GM19025 (cell line): ENCODE measurements around the gene SSBP2.
"Not testable (repeated sequence)": the region's sequence is repeated elsewhere in the genome, so short reads cannot be mapped to it uniquely, and the experiment has no call there.

ENCODE experiments used
- ATAC-seq: cut with Tn5 transposase; IDR thresholded peaks from one replicate; pipeline ENCODE4 v1.9.1; 2021; ENCODE audit warnings: mild to moderate bottlenecking, low read depth, moderate library complexity; ENCODE audit not compliant: unreplicated experiment

The SSBP2 gene

GRCh38 chr5:81486711-81487110 lies 264.2 kb downstream of the SSBP2 start:
- ATAC-seq = no peak

DNA sequence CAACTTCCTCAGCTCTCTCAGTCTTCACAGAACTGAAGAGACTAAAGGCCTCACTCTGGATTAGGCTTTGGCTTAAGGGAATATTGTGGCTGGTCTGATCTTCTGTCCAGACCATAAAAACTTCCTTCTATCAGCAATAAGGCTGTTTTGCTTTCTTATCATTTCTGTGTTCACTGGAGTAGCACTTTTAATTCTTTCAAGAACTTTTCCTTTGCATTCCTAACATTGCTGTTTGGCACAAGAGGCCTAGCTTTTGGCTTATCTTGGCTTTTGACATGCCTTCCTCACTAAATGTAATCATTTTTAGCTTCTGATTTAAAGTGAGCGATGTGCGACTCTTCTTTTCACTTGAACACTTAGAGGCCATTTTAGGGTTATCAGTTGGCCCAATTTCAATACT lies 268.3 kb downstream of the SSBP2 start:
- ATAC-seq = no peak

GRCh38 chr5:81473395-81473794 lies 277.5 kb downstream of the SSBP2 start:
- not testable (repeated sequence) for ATAC-seq

GRCh38 chr5:81469676-81470075 lies 281.2 kb downstream of the SSBP2 start:
- no peak for ATAC-seq

DNA sequence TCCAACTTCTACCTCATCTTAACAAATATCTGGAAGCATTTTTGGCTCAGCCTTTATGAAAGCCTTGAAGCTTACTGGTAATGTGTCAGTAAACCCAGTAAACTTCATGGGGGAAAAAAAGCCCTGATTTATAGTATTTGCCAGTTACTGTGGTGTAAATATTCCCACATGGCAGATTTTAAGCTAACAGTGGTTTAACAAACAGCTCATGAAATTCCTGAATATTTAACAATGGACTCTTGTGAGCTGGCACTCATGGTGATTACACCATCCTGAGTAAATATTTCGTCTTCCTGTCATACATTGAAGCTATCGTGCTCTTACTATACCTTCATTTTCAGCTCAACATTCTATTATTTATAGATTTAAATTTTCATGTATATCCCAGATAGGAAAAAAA lies 300.0 kb downstream of the SSBP2 start:
- no peak for ATAC-seq

DNA sequence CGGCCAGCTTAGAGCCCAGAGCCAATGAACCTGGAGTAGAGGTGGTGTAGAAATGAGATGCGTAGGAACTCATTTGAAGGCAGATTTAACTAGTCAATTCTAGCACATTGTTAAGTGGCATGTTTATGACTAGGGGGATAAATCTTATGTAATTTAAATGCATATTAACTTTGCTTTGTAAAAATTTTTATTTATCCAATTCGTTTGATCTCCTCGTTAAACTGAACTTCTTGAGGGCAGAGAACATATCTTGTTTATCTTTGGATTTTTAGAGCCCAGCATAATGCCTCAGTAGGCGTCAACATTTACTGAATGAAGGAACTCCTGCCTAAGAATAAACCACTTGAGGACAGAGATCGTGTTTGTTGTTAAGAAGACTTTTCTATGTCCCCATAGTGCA lies 315.9 kb downstream of the SSBP2 start:
- ATAC-seq = no peak

GRCh38 chr5:81429985-81430384 lies 320.9 kb downstream of the SSBP2 start:
- no peak for ATAC-seq

GRCh38 chr5:81429363-81429762 lies 321.5 kb downstream of the SSBP2 start:
- ATAC-seq = no peak

GRCh38 chr5:81428861-81429260 lies 322.0 kb downstream of the SSBP2 start:
- ATAC-seq = no peak

DNA sequence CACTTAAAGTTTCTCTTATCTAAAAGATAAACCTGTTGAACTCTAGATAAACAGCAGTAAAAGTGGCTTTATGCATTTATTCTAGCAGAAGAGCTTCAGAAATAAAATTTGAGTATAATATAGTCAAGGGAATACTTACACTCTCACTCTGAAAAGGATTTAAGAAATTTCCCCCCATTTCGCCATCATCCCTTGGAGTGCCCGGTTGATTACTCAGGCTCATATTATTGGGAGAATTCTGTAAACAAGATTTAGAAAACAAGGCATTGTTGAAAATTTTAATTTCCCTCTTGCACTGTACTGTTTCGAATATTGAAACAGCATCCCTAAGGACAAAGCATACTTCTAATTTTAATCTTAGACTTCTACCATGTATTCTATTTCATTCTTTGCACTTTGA lies 322.5 kb downstream of the SSBP2 start:
- no peak for ATAC-seq

- ATAC-seq = no peak
These were observed 323.3 kb downstream of the SSBP2 start for GRCh38 chr5:81427566-81427965.

GRCh38 chr5:81426359-81427030 lies 324.4 kb downstream of the SSBP2 start:
- ATAC-seq = no peak

DNA sequence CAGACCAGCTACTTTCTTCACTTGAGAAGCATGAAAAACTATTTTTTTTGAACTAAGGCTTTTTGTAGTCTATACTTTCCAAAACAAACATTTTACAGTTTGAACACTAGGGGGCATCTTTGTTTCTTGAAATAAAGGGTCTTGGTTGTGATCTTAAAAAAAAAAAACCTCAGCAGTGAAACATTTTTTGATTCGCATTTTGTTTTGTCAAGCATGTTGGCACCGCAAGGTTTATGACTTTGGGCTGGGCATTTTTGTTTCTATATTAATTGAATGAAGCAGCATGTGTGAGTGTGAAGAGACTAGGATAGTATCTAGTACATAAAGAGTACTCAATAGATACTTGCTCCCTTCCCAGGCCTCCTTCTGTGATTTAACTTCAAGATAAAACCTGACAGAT lies 325.3 kb downstream of the SSBP2 start:
- ATAC-seq = no peak

GRCh38 chr5:81424728-81425127 lies 326.2 kb downstream of the SSBP2 start:
- ATAC-seq = no peak

- no peak for ATAC-seq
These were observed 328.2 kb downstream of the SSBP2 start for GRCh38 chr5:81422671-81423070.

GRCh38 chr5:81420039-81420667 lies 330.7 kb downstream of the SSBP2 start:
- no peak for ATAC-seq

- no peak for ATAC-seq
These were observed 332.3 kb downstream of the SSBP2 start for GRCh38 chr5:81418606-81419005.

GRCh38 chr5:81417052-81417451 lies 333.8 kb downstream of the SSBP2 start:
- ATAC-seq = no peak

DNA sequence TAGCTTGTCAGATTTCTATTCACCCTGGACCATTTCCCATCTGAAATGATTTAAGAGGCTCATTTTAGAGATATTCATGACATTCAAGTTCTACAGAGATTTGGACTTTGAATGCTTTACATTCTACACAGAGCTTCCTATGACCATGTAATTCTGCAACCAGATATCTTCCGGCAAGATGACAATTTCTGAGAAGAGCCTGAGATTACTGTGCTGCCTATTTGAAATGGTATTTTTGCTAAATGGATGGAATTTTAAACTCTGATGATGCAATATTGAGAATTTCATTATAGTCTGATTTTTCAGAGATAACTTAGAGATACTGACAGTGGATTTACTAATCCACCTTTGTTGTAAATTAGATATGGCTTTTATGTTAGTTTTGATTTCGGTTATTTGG lies 341.0 kb downstream of the SSBP2 start:
- ATAC-seq = no peak

DNA sequence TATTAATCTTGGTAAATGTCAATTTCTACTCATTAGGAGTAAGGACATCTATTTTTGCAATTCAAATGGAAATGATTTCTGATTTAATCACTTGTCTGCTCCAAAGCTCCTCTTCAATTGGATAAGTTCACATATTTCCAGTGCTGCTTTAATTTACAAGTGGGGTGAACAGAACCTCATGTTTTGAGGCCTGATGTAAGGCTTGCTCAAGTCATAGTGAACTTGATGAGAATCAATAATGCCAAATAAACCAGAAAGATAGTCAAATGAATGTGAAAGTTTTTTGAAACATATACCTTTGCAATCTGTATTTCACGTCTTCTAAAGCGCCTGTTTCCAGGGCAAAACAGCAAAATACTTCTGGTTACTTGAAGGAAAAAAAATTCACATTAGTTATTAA lies 341.5 kb downstream of the SSBP2 start:
- no peak for ATAC-seq

GRCh38 chr5:81408496-81408895 lies 342.4 kb downstream of the SSBP2 start:
- no peak for ATAC-seq

- not testable (repeated sequence) for ATAC-seq
These were observed 343.1 kb downstream of the SSBP2 start for GRCh38 chr5:81407811-81408210.
